GM23338 (cell line): ENCODE measurements around the gene OR10A4.

ENCODE experiments used
- CREB1 ChIP-seq: fragments of 250-450 bp; sonication (Bioruptor Pico); IDR thresholded peaks from 2 replicates; pipeline ENCODE4 v1.5.0; 2020; ENCODE audit warnings: low read depth, mild to moderate bottlenecking, moderate library complexity
- CTCF ChIP-seq, 2 experiments: fragments of 200-600 bp in 1 of 2; sonication (generic) in 1 of 2; conservative IDR thresholded peaks; 2 replicates each; pipeline versions ENCODE4 v1.5.1 to v1.6.1; 2016 to 2017; ENCODE audit warnings: antibody characterized with exemption in 2 of 2, low read depth in 2 of 2, mild to moderate bottlenecking in 2 of 2, moderate library complexity in 1 of 2
- ETS1 ChIP-seq: IDR thresholded peaks from 2 replicates; pipeline ENCODE4 v1.6.1; 2016; ENCODE audit warnings: antibody characterized with exemption
- EZH2 ChIP-seq: fragments of 200-600 bp; sonication (generic); IDR thresholded peaks from one replicate; pipeline ENCODE4 v1.8.0; 2017; ENCODE audit warnings: antibody characterized with exemption, mild to moderate bottlenecking, low read depth; ENCODE audit not compliant: unreplicated experiment
- EZH2phosphoT487 ChIP-seq: fragments of 200-600 bp; sonication (generic); IDR thresholded peaks from one replicate; pipeline ENCODE4 v1.8.1; 2018; ENCODE audit warnings: antibody characterized with exemption; ENCODE audit not compliant: unreplicated experiment
- JUNB ChIP-seq: IDR thresholded peaks from one replicate; pipeline ENCODE4 v1.6.1; 2016; ENCODE audit warnings: antibody characterized with exemption; ENCODE audit not compliant: unreplicated experiment
- NANOG ChIP-seq: IDR thresholded peaks from 2 replicates; pipeline ENCODE4 v1.6.1; 2016; ENCODE audit warnings: antibody characterized with exemption, borderline replicate concordance
- POLR2AphosphoS5 ChIP-seq: IDR thresholded peaks from 2 replicates; pipeline ENCODE4 v1.6.1; 2016; ENCODE audit warnings: antibody characterized with exemption, low read depth
- REST ChIP-seq: IDR thresholded peaks from one replicate; pipeline ENCODE4 v1.6.1; 2018; ENCODE audit warnings: antibody characterized with exemption; ENCODE audit not compliant: unreplicated experiment
- STAT1 ChIP-seq: IDR thresholded peaks from one replicate; pipeline ENCODE4 v1.6.1; 2016; ENCODE audit warnings: antibody characterized with exemption; ENCODE audit not compliant: unreplicated experiment
- ZNF114 ChIP-seq: fragments of 250-450 bp; sonication (Bioruptor Pico); IDR thresholded peaks from 2 replicates; pipeline ENCODE4 v1.5.0; 2020; ENCODE audit warnings: mild to moderate bottlenecking, moderate library complexity
- ZNF462 ChIP-seq: fragments of 250-450 bp; sonication (Bioruptor Pico); IDR thresholded peaks from 2 replicates; pipeline ENCODE4 v1.5.0; 2020; ENCODE audit warnings: mild to moderate bottlenecking, moderate library complexity

GRCh38 chr11:6833356-6833755 is 43.1 kb upstream of the OR10A4 start:
- no peak for TF ChIP-seq CTCF (conservative IDR thresholded peaks at IDR 0.05; ENCODE audit: low read depth in 2 of 2)
- TF ChIP-seq ETS1 = no peak
- TF ChIP-seq ZNF114 = no peak
- no peak for TF ChIP-seq EZH2
- TF ChIP-seq POLR2AphosphoS5 = no peak
- no peak for TF ChIP-seq EZH2phosphoT487
- TF ChIP-seq REST = no peak
- TF ChIP-seq CREB1 (CRISPR knock-in tag) = no peak
- TF ChIP-seq JUNB = no peak
- no peak for TF ChIP-seq STAT1
- TF ChIP-seq NANOG = no peak
- TF ChIP-seq ZNF462 (CRISPR knock-in tag) = no peak
